ENCODE data around the gene SCAF11.
A peak's percentile ranks its signal among the peaks of the same experiment; 100 is the strongest.
"Not testable (repeated sequence)": the region's sequence is repeated elsewhere in the genome, so short reads cannot be mapped to it uniquely, and the experiment has no call there.

SCAF11 gene

GRCh38 chr12:46004715-46005114 lies 14.3 kb upstream of the SCAF11 start:
- H3K9ac ChIP-seq: no peak overlapping the region
- no peaks in the 10 kb centered on the region for H3K27me3 ChIP-seq (ENCODE audit: control insufficient read depth, insufficient read depth, low read length)
- H3K36me3 ChIP-seq (ENCODE audit: control insufficient read depth, insufficient read depth, low read length): no peaks in the 10 kb centered on the region
- no peak overlapping the region for H2AFZ ChIP-seq
- H3K4me1 ChIP-seq: no peaks in the 10 kb centered on the region
- no peak overlapping the region for H3K27ac ChIP-seq
- no peak for TF ChIP-seq CTCF (IDR thresholded peaks at IDR 0.05)
- no peaks in the 10 kb centered on the region for H3K9me3 ChIP-seq (ENCODE audit: control insufficient read depth, low read length)
- H3K4me3 ChIP-seq (ENCODE audit: low read depth, low read length): no peak overlapping the region
- no peak overlapping the region for H3K4me2 ChIP-seq (ENCODE audit: low read length)
- H3K79me2 ChIP-seq: no peaks in the 10 kb centered on the region

- not testable (repeated sequence) for H3K36me3 ChIP-seq (ENCODE audit: control insufficient read depth, insufficient read depth, low read length); H3K9me3 ChIP-seq (ENCODE audit: control insufficient read depth, low read length); H3K27ac ChIP-seq; H3K9ac ChIP-seq; H3K79me2 ChIP-seq; H2AFZ ChIP-seq; H3K4me1 ChIP-seq; H3K4me2 ChIP-seq (ENCODE audit: low read length); H3K4me3 ChIP-seq (ENCODE audit: low read depth, low read length); H3K27me3 ChIP-seq (ENCODE audit: control insufficient read depth, insufficient read depth, low read length)
These were observed 9.7 kb upstream of the SCAF11 start for GRCh38 chr12:46000076-46000475.

GRCh38 chr12:45994736-45995135 lies 4.4 kb upstream of the SCAF11 start:
- TF ChIP-seq CTCF (IDR thresholded peaks at IDR 0.05): no peak
- no peaks in the 10 kb centered on the region for H3K4me1 ChIP-seq
- no peaks in the 10 kb centered on the region for H3K36me3 ChIP-seq (ENCODE audit: control insufficient read depth, insufficient read depth, low read length)
- H3K4me2 ChIP-seq (ENCODE audit: low read length): no peak overlapping the region
- no peak overlapping the region for H2AFZ ChIP-seq
- no peaks in the 10 kb centered on the region for H3K27me3 ChIP-seq (ENCODE audit: control insufficient read depth, insufficient read depth, low read length)
- H3K4me3 ChIP-seq (ENCODE audit: low read depth, low read length): no peak overlapping the region
- no peak overlapping the region for H3K9ac ChIP-seq
- no peak overlapping the region for H3K27ac ChIP-seq
- no peaks in the 10 kb centered on the region for H3K79me2 ChIP-seq
- no peaks in the 10 kb centered on the region for H3K9me3 ChIP-seq (ENCODE audit: control insufficient read depth, low read length)

GRCh38 chr12:45991284-45992249 lies 1.2 kb upstream of the SCAF11 start:
- H3K36me3 ChIP-seq (ENCODE audit: control insufficient read depth, insufficient read depth, low read length): no peaks in the 10 kb centered on the region
- H3K4me2 ChIP-seq (ENCODE audit: low read length): peak overlapping the region; percentile 93
- peak overlapping the region; percentile 93 for H3K27ac ChIP-seq
- H3K9me3 ChIP-seq (ENCODE audit: control insufficient read depth, low read length): no peaks in the 10 kb centered on the region
- peak overlapping the region; percentile 32 for H3K9ac ChIP-seq
- H3K79me2 ChIP-seq: peaks cover 20% of the 10 kb centered on the region
- H3K27me3 ChIP-seq (ENCODE audit: control insufficient read depth, insufficient read depth, low read length): no peaks in the 10 kb centered on the region
- H2AFZ ChIP-seq: peak overlapping the region; percentile 90
- H3K4me1 ChIP-seq: peaks cover 16% of the 10 kb centered on the region
- TF ChIP-seq CTCF (IDR thresholded peaks at IDR 0.05): no peak
- peak overlapping the region; percentile 95 for H3K4me3 ChIP-seq (ENCODE audit: low read depth, low read length)

GRCh38 chr12:45989721-45990467 lies 480 bp downstream of the SCAF11 start:
- H3K79me2 ChIP-seq: peaks cover 36% of the 10 kb centered on the region
- peak overlapping the region; percentile 93 for H3K27ac ChIP-seq
- H2AFZ ChIP-seq: peak overlapping the region; percentile 97
- H3K4me2 ChIP-seq (ENCODE audit: low read length): peak overlapping the region; percentile 93
- peak overlapping the region; percentile 98 for H3K9ac ChIP-seq
- no peak for TF ChIP-seq CTCF (IDR thresholded peaks at IDR 0.05)
- H3K4me3 ChIP-seq (ENCODE audit: low read depth, low read length): peak overlapping the region; percentile 95
- H3K9me3 ChIP-seq (ENCODE audit: control insufficient read depth, low read length): no peaks in the 10 kb centered on the region
- peaks cover 19% of the 10 kb centered on the region for H3K4me1 ChIP-seq
- no peaks in the 10 kb centered on the region for H3K36me3 ChIP-seq (ENCODE audit: control insufficient read depth, insufficient read depth, low read length)
- H3K27me3 ChIP-seq (ENCODE audit: control insufficient read depth, insufficient read depth, low read length): no peaks in the 10 kb centered on the region

Measured in parathyroid adenoma (tissue), 2 donors.